ENCODE data around the gene TBC1D7.

TBC1D7 gene

DNA sequence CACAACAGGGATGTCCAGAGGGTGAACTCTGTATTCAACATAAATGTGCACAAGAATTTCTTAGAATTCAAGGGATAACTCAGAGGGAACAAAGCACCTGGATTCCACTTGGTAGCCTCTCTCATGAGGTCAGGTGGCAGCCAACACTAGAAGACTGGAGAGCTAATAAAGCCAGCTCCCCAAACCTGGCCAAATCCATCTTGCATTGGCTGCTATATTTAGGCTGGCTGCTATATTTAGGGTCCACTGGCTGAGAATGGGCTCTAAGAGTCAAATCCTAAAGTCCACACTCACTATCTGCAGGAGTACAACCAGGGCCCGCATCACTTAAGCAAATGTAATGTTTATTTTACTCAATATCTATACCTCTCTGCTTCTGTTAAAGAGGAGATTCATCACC is 20.0 kb downstream of the TBC1D7 start:
- H3K23ac ChIP-seq (ENCODE audit: low read length in 2 of 2), result no peak overlapping the region
- H3K79me1 ChIP-seq (replicated peaks; ENCODE audit: low read length, poor library complexity, severe bottlenecking), result peaks cover 7% of the 10 kb centered on the region
- no CpG with 5 or more reads among the region's 1 CpG for WGBS
- H4K8ac ChIP-seq (ENCODE audit: low read length), result no peak overlapping the region
- H3K4me2 ChIP-seq (ENCODE audit: low read length, poor library complexity, severe bottlenecking), result no peak overlapping the region
- H3K18ac ChIP-seq (ENCODE audit: low read depth in 1 of 2, low read length in 2 of 2), result no peak overlapping the region
- no peak overlapping the region for H2BK15ac ChIP-seq (ENCODE audit: low read depth, poor library complexity, severe bottlenecking)
- H2AK5ac ChIP-seq (ENCODE audit: low read length, severe bottlenecking), result peak overlapping the region; percentile 36
- H3K14ac ChIP-seq (ENCODE audit: low read length in 2 of 2), result no peak overlapping the region
- no peak overlapping the region for H3K4me3 ChIP-seq (ENCODE audit: insufficient read depth in 1 of 2, low read depth in 1 of 2, low read length in 2 of 2)
- DNase-seq, result no peak
- H2BK12ac ChIP-seq (ENCODE audit: low read length in 2 of 2), result no peak overlapping the region
- peak overlapping the region; percentile 90 for H3K27ac ChIP-seq (ENCODE audit: low read length, poor library complexity, severe bottlenecking)
- no peaks in the 10 kb centered on the region for H3K9me3 ChIP-seq (ENCODE audit: control insufficient read depth, low read length)
- no peak overlapping the region for H2AFZ ChIP-seq (ENCODE audit: low read depth, low read length)
- H3K4ac ChIP-seq (ENCODE audit: low read depth in 1 of 2, low read length in 2 of 2), result no peak overlapping the region
- peaks cover 11% of the 10 kb centered on the region for H3K4me1 ChIP-seq (ENCODE audit: control insufficient read depth, insufficient read depth, low read depth, low read length)
- no peaks in the 10 kb centered on the region for H3K27me3 ChIP-seq (ENCODE audit: control insufficient read depth in 1 of 2, insufficient read depth in 1 of 2, low read length in 2 of 2)
- no peak overlapping the region for H2BK120ac ChIP-seq (ENCODE audit: low read depth, low read length)
- H2BK5ac ChIP-seq (ENCODE audit: low read depth, low read length, poor library complexity, severe bottlenecking), result no peak overlapping the region
- H4K91ac ChIP-seq (ENCODE audit: low read length), result no peak overlapping the region
- H3K9ac ChIP-seq (ENCODE audit: low read length), result no peak overlapping the region
- peaks cover 8 to 70% of the 10 kb centered on the region in 2 experiments for H3K36me3 ChIP-seq (ENCODE audit: control insufficient read depth in 1 of 2, insufficient read depth in 2 of 2, low read depth in 1 of 2, low read length in 2 of 2)

DNA sequence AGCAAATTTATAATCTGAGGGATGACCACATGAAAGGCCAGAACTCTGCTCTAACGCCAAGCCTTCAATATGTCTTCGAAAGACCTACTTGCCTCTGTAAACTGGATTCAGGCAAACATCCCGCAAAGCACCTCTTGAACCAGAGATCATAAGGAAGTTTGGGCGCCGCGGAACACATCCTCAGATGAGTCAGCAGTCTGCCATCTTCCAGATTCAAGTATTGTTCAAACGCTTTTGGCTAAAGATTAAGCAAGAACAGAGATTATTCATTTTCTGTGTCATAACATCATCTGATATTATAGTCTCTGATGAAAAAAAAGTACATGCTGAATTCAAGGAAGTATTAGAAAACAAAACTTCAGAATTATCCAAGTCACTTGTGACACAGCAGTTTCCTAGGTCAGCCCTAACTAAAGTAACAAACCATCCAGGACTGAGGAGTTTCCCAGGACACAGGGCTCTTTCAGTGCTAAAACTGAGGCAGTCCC is 20.8 kb downstream of the TBC1D7 start:
- Histone ChIP-seq H3K4me3 (ENCODE audit: insufficient read depth in 1 of 2, low read depth in 1 of 2, low read length in 2 of 2) (no peak overlapping the region), H2BK5ac (ENCODE audit: low read depth, low read length, poor library complexity, severe bottlenecking) (peak overlapping the region; percentile 75), H2AK5ac (ENCODE audit: low read length, severe bottlenecking) (peak overlapping the region; percentile 14), H2BK15ac (ENCODE audit: low read depth, poor library complexity, severe bottlenecking) (no peak overlapping the region), H2BK12ac (ENCODE audit: low read length in 2 of 2) (no peak overlapping the region), H3K14ac (ENCODE audit: low read length in 2 of 2) (no peak overlapping the region), H2BK120ac (ENCODE audit: low read depth, low read length) (no peak overlapping the region), H3K23ac (ENCODE audit: low read length in 2 of 2) (no peak overlapping the region), H3K79me1 (replicated peaks; ENCODE audit: low read length, poor library complexity, severe bottlenecking) (peaks cover 7% of the 10 kb centered on the region), H3K4ac (ENCODE audit: low read depth in 1 of 2, low read length in 2 of 2) (no peak overlapping the region), H4K8ac (ENCODE audit: low read length) (no peak overlapping the region), H3K18ac (ENCODE audit: low read depth in 1 of 2, low read length in 2 of 2) (no peak overlapping the region), H3K4me1 (ENCODE audit: control insufficient read depth, insufficient read depth, low read depth, low read length) (peaks cover 15% of the 10 kb centered on the region), H3K9me3 (ENCODE audit: control insufficient read depth, low read length) (no peaks in the 10 kb centered on the region), H3K36me3 (ENCODE audit: control insufficient read depth in 1 of 2, insufficient read depth in 2 of 2, low read depth in 1 of 2, low read length in 2 of 2) (peaks cover 9 to 64% of the 10 kb centered on the region in 2 experiments), H4K91ac (ENCODE audit: low read length) (no peak overlapping the region), H3K9ac (ENCODE audit: low read length) (peak overlapping the region; percentile 28), H3K4me2 (ENCODE audit: low read length, poor library complexity, severe bottlenecking) (no peak overlapping the region), H2AFZ (ENCODE audit: low read depth, low read length) (no peak overlapping the region), H3K27me3 (ENCODE audit: control insufficient read depth in 1 of 2, insufficient read depth in 1 of 2, low read length in 2 of 2) (no peaks in the 10 kb centered on the region), H3K27ac (ENCODE audit: low read length, poor library complexity, severe bottlenecking) (peak overlapping the region; percentile 91)
- peak; percentile 24 for DNase-seq
- 95% methylated on average over 6 of the region's 7 CpGs for WGBS

DNA sequence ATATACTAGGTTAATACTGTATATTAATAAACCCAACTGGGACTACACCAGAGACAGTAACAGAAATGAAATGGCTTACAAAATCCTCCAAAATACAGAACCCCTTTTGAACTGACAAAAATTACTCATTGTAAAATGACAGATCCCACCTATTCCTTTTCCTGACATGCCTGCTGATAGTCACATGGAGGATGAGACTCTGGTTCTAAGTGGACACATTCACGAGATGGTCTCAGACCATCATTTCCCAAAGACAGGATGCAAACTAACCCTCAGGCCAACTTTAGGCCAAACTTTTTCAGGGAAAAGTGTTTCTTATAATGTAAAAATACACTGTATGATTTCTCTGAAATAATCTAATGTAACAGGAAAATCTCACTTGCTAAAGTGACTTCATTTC is 22.5 kb downstream of the TBC1D7 start:
- WGBS, result no CpG with 5 or more reads among the region's 1 CpG
- peak overlapping the region; percentile 73 for H2AK5ac ChIP-seq (ENCODE audit: low read length, severe bottlenecking)
- DNase-seq, result no peak
- H2BK15ac ChIP-seq (ENCODE audit: low read depth, poor library complexity, severe bottlenecking), result no peak overlapping the region
- no peak overlapping the region for H2BK5ac ChIP-seq (ENCODE audit: low read depth, low read length, poor library complexity, severe bottlenecking)
- no peak overlapping the region for H3K27ac ChIP-seq (ENCODE audit: low read length, poor library complexity, severe bottlenecking)
- no peaks in the 10 kb centered on the region for H3K9me3 ChIP-seq (ENCODE audit: control insufficient read depth, low read length)
- no peak overlapping the region for H3K9ac ChIP-seq (ENCODE audit: low read length)
- no peak overlapping the region for H4K91ac ChIP-seq (ENCODE audit: low read length)
- H3K79me1 ChIP-seq (replicated peaks; ENCODE audit: low read length, poor library complexity, severe bottlenecking), result peaks cover 13% of the 10 kb centered on the region
- no peak overlapping the region for H3K4me3 ChIP-seq (ENCODE audit: insufficient read depth in 1 of 2, low read depth in 1 of 2, low read length in 2 of 2)
- no peak overlapping the region for H3K14ac ChIP-seq (ENCODE audit: low read length in 2 of 2)
- H3K23ac ChIP-seq (ENCODE audit: low read length in 2 of 2), result no peak overlapping the region
- no peak overlapping the region for H3K18ac ChIP-seq (ENCODE audit: low read depth in 1 of 2, low read length in 2 of 2)
- H3K4me1 ChIP-seq (ENCODE audit: control insufficient read depth, insufficient read depth, low read depth, low read length), result peaks cover 18% of the 10 kb centered on the region
- H3K36me3 ChIP-seq (ENCODE audit: control insufficient read depth in 1 of 2, insufficient read depth in 2 of 2, low read depth in 1 of 2, low read length in 2 of 2), result peaks cover 18 to 59% of the 10 kb centered on the region in 2 experiments
- no peaks in the 10 kb centered on the region for H3K27me3 ChIP-seq (ENCODE audit: control insufficient read depth in 1 of 2, insufficient read depth in 1 of 2, low read length in 2 of 2)
- H3K4me2 ChIP-seq (ENCODE audit: low read length, poor library complexity, severe bottlenecking), result no peak overlapping the region
- H3K4ac ChIP-seq (ENCODE audit: low read depth in 1 of 2, low read length in 2 of 2), result no peak overlapping the region
- no peak overlapping the region for H2AFZ ChIP-seq (ENCODE audit: low read depth, low read length)
- H4K8ac ChIP-seq (ENCODE audit: low read length), result no peak overlapping the region
- H2BK12ac ChIP-seq (ENCODE audit: low read length in 2 of 2), result no peak overlapping the region
- no peak overlapping the region for H2BK120ac ChIP-seq (ENCODE audit: low read depth, low read length)

DNA sequence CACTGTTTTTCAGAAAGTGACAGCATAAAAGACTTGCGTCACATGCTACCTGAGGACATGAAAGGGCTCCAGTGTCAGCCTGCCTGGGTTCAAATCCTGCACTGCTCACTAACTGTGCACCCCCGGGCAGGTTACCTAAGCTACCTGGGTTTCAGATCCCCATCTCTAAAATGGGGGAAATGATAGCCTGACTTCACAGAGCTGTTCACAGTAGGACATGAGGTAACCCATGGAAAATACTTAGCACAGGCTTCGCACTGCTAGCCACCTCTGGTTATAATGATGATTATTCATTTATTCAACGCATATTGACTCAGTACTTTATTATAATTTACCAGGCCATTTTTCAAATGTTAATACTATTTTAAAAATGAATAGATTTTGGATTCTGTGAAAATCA is 23.0 kb downstream of the TBC1D7 start:
- no peak for DNase-seq
- Histone ChIP-seq H3K4me1 (ENCODE audit: control insufficient read depth, insufficient read depth, low read depth, low read length) (peaks cover 20% of the 10 kb centered on the region), H3K27ac (ENCODE audit: low read length, poor library complexity, severe bottlenecking) (no peak overlapping the region), H2BK15ac (ENCODE audit: low read depth, poor library complexity, severe bottlenecking) (no peak overlapping the region), H3K9me3 (ENCODE audit: control insufficient read depth, low read length) (no peaks in the 10 kb centered on the region), H3K36me3 (ENCODE audit: control insufficient read depth in 1 of 2, insufficient read depth in 2 of 2, low read depth in 1 of 2, low read length in 2 of 2) (peaks cover 19 to 58% of the 10 kb centered on the region in 2 experiments), H2BK120ac (ENCODE audit: low read depth, low read length) (no peak overlapping the region), H3K18ac (ENCODE audit: low read depth in 1 of 2, low read length in 2 of 2) (no peak overlapping the region), H3K9ac (ENCODE audit: low read length) (no peak overlapping the region), H3K79me1 (replicated peaks; ENCODE audit: low read length, poor library complexity, severe bottlenecking) (peaks cover 17% of the 10 kb centered on the region), H3K4ac (ENCODE audit: low read depth in 1 of 2, low read length in 2 of 2) (no peak overlapping the region), H4K91ac (ENCODE audit: low read length) (no peak overlapping the region), H4K8ac (ENCODE audit: low read length) (no peak overlapping the region), H2AFZ (ENCODE audit: low read depth, low read length) (no peak overlapping the region), H3K27me3 (ENCODE audit: control insufficient read depth in 1 of 2, insufficient read depth in 1 of 2, low read length in 2 of 2) (no peaks in the 10 kb centered on the region), H3K4me3 (ENCODE audit: insufficient read depth in 1 of 2, low read depth in 1 of 2, low read length in 2 of 2) (no peak overlapping the region), H2BK12ac (ENCODE audit: low read length in 2 of 2) (no peak overlapping the region), H2BK5ac (ENCODE audit: low read depth, low read length, poor library complexity, severe bottlenecking) (no peak overlapping the region), H3K14ac (ENCODE audit: low read length in 2 of 2) (no peak overlapping the region), H3K4me2 (ENCODE audit: low read length, poor library complexity, severe bottlenecking) (no peak overlapping the region), H3K23ac (ENCODE audit: low read length in 2 of 2) (no peak overlapping the region), H2AK5ac (ENCODE audit: low read length, severe bottlenecking) (peak overlapping the region; percentile 16)
- WGBS, result 100% methylated on average over 2 of the region's 4 CpGs
